CD4-positive, alpha-beta T cell treated with Interleukin-21 for 1 hour (primary cell): ENCODE results near the gene TFAP2D.

ENCODE experiments used
- DNase-seq: peaks from one replicate; pipeline ENCODE4 v3.0.0-alpha.2; 2020

The TFAP2D gene

GRCh38 chr6:50713226-50713625 lies at the start of gene TFAP2D:
TSS of gene TFAP2D (plus strand) at chr6:50713526. CDS start at chr6:50714056, 530 bp downstream.
- no peak for DNase-seq

GRCh38 chr6:50663806-50664205 lies 49.5 kb upstream of the TFAP2D start:
- no peak for DNase-seq

- no peak for DNase-seq
Observed at GRCh38 chr6:50666089-50666488, 47.2 kb upstream of the TFAP2D start.

GRCh38 chr6:50681213-50681824 lies 32.0 kb upstream of the TFAP2D start:
- no peak for DNase-seq

GRCh38 chr6:50689210-50689609 lies 24.1 kb upstream of the TFAP2D start:
- no peak for DNase-seq

GRCh38 chr6:50691814-50692495 lies 21.4 kb upstream of the TFAP2D start:
- DNase-seq, result no peak

GRCh38 chr6:50698546-50698945 lies 14.8 kb upstream of the TFAP2D start:
- DNase-seq, result no peak

GRCh38 chr6:50699051-50699775 lies 14.1 kb upstream of the TFAP2D start:
- DNase-seq, result no peak

GRCh38 chr6:50706575-50706974 lies 6.8 kb upstream of the TFAP2D start:
- DNase-seq, result no peak

- DNase-seq, result no peak
Observed at GRCh38 chr6:50707191-50707590, 6.1 kb upstream of the TFAP2D start.

GRCh38 chr6:50707652-50708300 lies 5.5 kb upstream of the TFAP2D start:
- no peak for DNase-seq

- no peak for DNase-seq
Observed at GRCh38 chr6:50708664-50709365, 4.5 kb upstream of the TFAP2D start.

GRCh38 chr6:50709366-50709734 lies 4.0 kb upstream of the TFAP2D start:
- no peak for DNase-seq

- DNase-seq, result no peak
Observed at GRCh38 chr6:50711686-50712085, 1.6 kb upstream of the TFAP2D start.

GRCh38 chr6:50712291-50712690 lies 1.0 kb upstream of the TFAP2D start:
- no peak for DNase-seq

GRCh38 chr6:50713977-50714486 lies 706 bp downstream of the TFAP2D start:
- no peak for DNase-seq

GRCh38 chr6:50714487-50715379 lies 1.4 kb downstream of the TFAP2D start:
- no peak for DNase-seq

GRCh38 chr6:50716899-50717509 lies 3.7 kb downstream of the TFAP2D start:
- no peak for DNase-seq

GRCh38 chr6:50717734-50718457 lies 4.6 kb downstream of the TFAP2D start:
- DNase-seq, result no peak

- DNase-seq, result no peak
Observed at GRCh38 chr6:50718566-50718965, 5.2 kb downstream of the TFAP2D start.

GRCh38 chr6:50720623-50721022 lies 7.3 kb downstream of the TFAP2D start:
- no peak for DNase-seq
